WTC11 (cell line): Measurements from ENCODE around the gene CERS5. TPM values are rescaled to one million over a fixed set of nuclear protein-coding genes. Genes with fewer than 3 reads are reported as not detected.

Source experiments
- ATAC-seq: fragments of 200-7000 bp; cut with Tn5 transposase; 2 replicates; pipeline ENCODE4 v1.10.0; 2021; ENCODE audit warnings: mild to moderate bottlenecking, moderate library complexity
- CTCF ChIA-PET: fragments of 300-600 bp; sonication (Branson Sonifier 250); formaldehyde crosslinking; loops from one replicate; lab custom pipeline; 2021; ENCODE audit warnings: antibody characterized with exemption; lab: Charles Lee
- POLR2A ChIA-PET: fragments of 350-600 bp; sonication (Branson Sonifier 250); formaldehyde crosslinking; loops from one replicate; lab custom pipeline; 2021; ENCODE audit warnings: antibody characterized with exemption; lab: Charles Lee
- DNase-seq: peaks from one replicate; pipeline ENCODE4 v3.0.0; 2021; ENCODE audit warnings: low spot score
- H3K27ac Mint-ChIP-seq: 2 replicates; pipeline ENCODE4 v1.8.0; 2021; ENCODE audit warnings: mixed read lengths
- H3K27me3 Mint-ChIP-seq: 2 replicates; pipeline ENCODE4 v1.8.0; 2021; ENCODE audit warnings: low read depth, mild to moderate bottlenecking, moderate library complexity, mixed read lengths
- H3K36me3 Mint-ChIP-seq: 2 replicates; pipeline ENCODE4 v1.8.0; 2021; ENCODE audit warnings: mixed read lengths
- H3K4me1 Mint-ChIP-seq: 2 replicates; pipeline ENCODE4 v1.8.0; 2022; ENCODE audit warnings: mixed read lengths
- H3K4me3 Mint-ChIP-seq: 2 replicates; pipeline ENCODE4 v1.8.0; 2021; ENCODE audit warnings: mild to moderate bottlenecking, moderate library complexity, mixed read lengths
- H3K9me3 Mint-ChIP-seq: 2 replicates; pipeline ENCODE4 v1.8.0; 2021; ENCODE audit warnings: mixed read lengths
- AFF4 ChIP-seq: sonication (generic); formaldehyde crosslinking; IDR thresholded peaks from 2 replicates; pipeline ENCODE4 v1.8.1; 2023; ENCODE audit warnings: mild to moderate bottlenecking, missing genetic modification reagents, borderline replicate concordance
- ATF1 ChIP-seq: sonication (generic); formaldehyde crosslinking; IDR thresholded peaks from 2 replicates; pipeline ENCODE4 v1.8.1; 2023; ENCODE audit warnings: mild to moderate bottlenecking, moderate library complexity, missing genetic modification reagents
- CREM ChIP-seq: sonication (generic); formaldehyde crosslinking; IDR thresholded peaks from 2 replicates; pipeline ENCODE4 v1.8.1; 2022; ENCODE audit warnings: mild to moderate bottlenecking, missing genetic modification reagents, moderate library complexity
- FOXK1 ChIP-seq: sonication (generic); formaldehyde crosslinking; IDR thresholded peaks from 2 replicates; pipeline ENCODE4 v1.8.0; 2022; ENCODE audit warnings: mild to moderate bottlenecking, moderate library complexity, missing genetic modification reagents
- FOXP4 ChIP-seq: sonication (generic); formaldehyde crosslinking; IDR thresholded peaks from 2 replicates; pipeline ENCODE4 v1.8.0; 2022; ENCODE audit warnings: mild to moderate bottlenecking, missing genetic modification reagents
- GRHL2 ChIP-seq: fragments of 250-450 bp; sonication (Bioruptor Pico); IDR thresholded peaks from 2 replicates; pipeline ENCODE4 v1.8.0; 2022; ENCODE audit warnings: mild to moderate bottlenecking, moderate library complexity; ENCODE audit not compliant: insufficient replicate concordance, severe bottlenecking
- IRF1 ChIP-seq: sonication (generic); formaldehyde crosslinking; IDR thresholded peaks from 2 replicates; pipeline ENCODE4 v1.8.0; 2023; ENCODE audit warnings: missing genetic modification reagents
- MLX ChIP-seq: sonication (generic); formaldehyde crosslinking; IDR thresholded peaks from 2 replicates; pipeline ENCODE4 v1.8.1; 2023; ENCODE audit warnings: mild to moderate bottlenecking, missing genetic modification reagents, moderate library complexity
- ZNF138 ChIP-seq: sonication (generic); formaldehyde crosslinking; conservative IDR thresholded peaks from 2 replicates; pipeline ENCODE4 v1.8.1; 2022; ENCODE audit warnings: mild to moderate bottlenecking, moderate library complexity, missing genetic modification reagents
- ZNF416 ChIP-seq: fragments of 250-450 bp; sonication (Bioruptor Pico); IDR thresholded peaks from 2 replicates; pipeline ENCODE4 v1.9.0; 2021; ENCODE audit warnings: mild to moderate bottlenecking, inconsistent platforms
- ZNF423 ChIP-seq: fragments of 250-450 bp; sonication (Bioruptor Pico); IDR thresholded peaks from 2 replicates; pipeline ENCODE4 v2.1.2; 2022; ENCODE audit warnings: mild to moderate bottlenecking, moderate library complexity
- ZNF671 ChIP-seq: fragments of 250-450 bp; sonication (Bioruptor Pico); IDR thresholded peaks from 2 replicates; pipeline ENCODE4 v1.8.0; 2021; ENCODE audit warnings: mild to moderate bottlenecking
- total RNA-seq: library from RNA; stranded (reverse); gene quantifications from 3 replicates; pipeline ENCODE4 v1.2.3, GENCODE V29; 2021
- TF ChIP-seq, protein P1 (sequence below): sonication (generic); formaldehyde crosslinking; IDR thresholded peaks from 2 replicates; pipeline ENCODE4 v1.8.0; 2023; ENCODE audit warnings: mild to moderate bottlenecking, missing genetic modification reagents
- TF ChIP-seq, protein P2 (sequence below): sonication (generic); formaldehyde crosslinking; IDR thresholded peaks from 2 replicates; pipeline ENCODE4 v1.8.1; 2022; ENCODE audit warnings: missing genetic modification reagents, borderline replicate concordance

Gene CERS5
- total RNA-seq, 1 experiment from 2014 or later, result 55.8 TPM

GRCh38 chr12:50197297-50197727 lies 30.1 kb upstream of the CERS5 start (continued):
- TF ChIP-seq FOXP4 (CRISPR knock-in tag), result no peak
- no peak for TF ChIP-seq ZNF423 (CRISPR knock-in tag)
- no peak for TF ChIP-seq ATF1 (CRISPR knock-in tag)
- TF ChIP-seq ZNF416 (CRISPR knock-in tag), result no peak
- TF ChIP-seq CREM (CRISPR knock-in tag), result no peak
- TF ChIP-seq GRHL2 (CRISPR knock-in tag), result no peak
- TF ChIP-seq ZNF138 (CRISPR knock-in tag), result no peak
- TF ChIP-seq ZNF671 (CRISPR knock-in tag), result no peak
- TF ChIP-seq FOXK1 (CRISPR knock-in tag), result no peak

GRCh38 chr12:50196537-50196936 lies 29.4 kb upstream of the CERS5 start:
- ChIA-PET POLR2A (interaction anchor here (0.7 kb wide), 1 partner anchor 118 kb away, joined by 5 read pairs; no protein-coding TSS in a partner anchor), CTCF (no interaction called here)
- Mint-ChIP-seq H3K27ac (no peak overlapping the region), H3K36me3 (peaks cover 42% of the 10 kb centered on the region), H3K4me3 (no peak overlapping the region), H3K4me1 (no peaks in the 10 kb centered on the region), H3K9me3 (no peaks in the 10 kb centered on the region), H3K27me3 (no peaks in the 10 kb centered on the region)
- no peak for DNase-seq
- ATAC-seq, result no peak
- no peak for TF ChIP-seq MLX (CRISPR knock-in tag)

DNA sequence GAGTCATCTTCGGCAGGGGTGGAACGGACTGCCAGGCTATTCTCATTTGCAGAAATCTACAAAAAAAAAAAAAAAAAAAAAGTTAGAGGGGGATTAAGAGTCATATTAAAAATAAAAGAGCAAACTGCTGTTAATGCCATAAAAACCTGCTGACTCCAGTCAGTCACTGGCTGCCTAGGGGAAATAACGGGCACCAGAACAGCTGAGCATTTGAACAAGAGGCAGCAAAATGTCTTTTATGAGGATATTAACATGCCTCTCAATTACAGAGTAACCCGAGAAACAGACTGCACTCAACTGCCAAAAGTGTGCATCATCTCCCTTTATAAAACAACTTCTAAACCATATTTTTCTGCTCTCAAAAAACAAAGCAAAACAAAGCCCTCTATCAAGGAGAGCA lies 28.7 kb upstream of the CERS5 start:
- H3K4me3 Mint-ChIP-seq, result no peak overlapping the region
- POLR2A ChIA-PET, result no interaction called here
- H3K27ac Mint-ChIP-seq, result no peak overlapping the region
- TF ChIP-seq, protein P1, sequence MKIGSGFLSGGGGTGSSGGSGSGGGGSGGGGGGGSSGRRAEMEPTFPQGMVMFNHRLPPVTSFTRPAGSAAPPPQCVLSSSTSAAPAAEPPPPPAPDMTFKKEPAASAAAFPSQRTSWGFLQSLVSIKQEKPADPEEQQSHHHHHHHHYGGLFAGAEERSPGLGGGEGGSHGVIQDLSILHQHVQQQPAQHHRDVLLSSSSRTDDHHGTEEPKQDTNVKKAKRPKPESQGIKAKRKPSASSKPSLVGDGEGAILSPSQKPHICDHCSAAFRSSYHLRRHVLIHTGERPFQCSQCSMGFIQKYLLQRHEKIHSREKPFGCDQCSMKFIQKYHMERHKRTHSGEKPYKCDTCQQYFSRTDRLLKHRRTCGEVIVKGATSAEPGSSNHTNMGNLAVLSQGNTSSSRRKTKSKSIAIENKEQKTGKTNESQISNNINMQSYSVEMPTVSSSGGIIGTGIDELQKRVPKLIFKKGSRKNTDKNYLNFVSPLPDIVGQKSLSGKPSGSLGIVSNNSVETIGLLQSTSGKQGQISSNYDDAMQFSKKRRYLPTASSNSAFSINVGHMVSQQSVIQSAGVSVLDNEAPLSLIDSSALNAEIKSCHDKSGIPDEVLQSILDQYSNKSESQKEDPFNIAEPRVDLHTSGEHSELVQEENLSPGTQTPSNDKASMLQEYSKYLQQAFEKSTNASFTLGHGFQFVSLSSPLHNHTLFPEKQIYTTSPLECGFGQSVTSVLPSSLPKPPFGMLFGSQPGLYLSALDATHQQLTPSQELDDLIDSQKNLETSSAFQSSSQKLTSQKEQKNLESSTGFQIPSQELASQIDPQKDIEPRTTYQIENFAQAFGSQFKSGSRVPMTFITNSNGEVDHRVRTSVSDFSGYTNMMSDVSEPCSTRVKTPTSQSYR, result no peak
- TF ChIP-seq MLX (CRISPR knock-in tag), result no peak
- TF ChIP-seq AFF4 (CRISPR knock-in tag), result no peak
- no peak for TF ChIP-seq IRF1 (CRISPR knock-in tag)
- TF ChIP-seq, protein P2, sequence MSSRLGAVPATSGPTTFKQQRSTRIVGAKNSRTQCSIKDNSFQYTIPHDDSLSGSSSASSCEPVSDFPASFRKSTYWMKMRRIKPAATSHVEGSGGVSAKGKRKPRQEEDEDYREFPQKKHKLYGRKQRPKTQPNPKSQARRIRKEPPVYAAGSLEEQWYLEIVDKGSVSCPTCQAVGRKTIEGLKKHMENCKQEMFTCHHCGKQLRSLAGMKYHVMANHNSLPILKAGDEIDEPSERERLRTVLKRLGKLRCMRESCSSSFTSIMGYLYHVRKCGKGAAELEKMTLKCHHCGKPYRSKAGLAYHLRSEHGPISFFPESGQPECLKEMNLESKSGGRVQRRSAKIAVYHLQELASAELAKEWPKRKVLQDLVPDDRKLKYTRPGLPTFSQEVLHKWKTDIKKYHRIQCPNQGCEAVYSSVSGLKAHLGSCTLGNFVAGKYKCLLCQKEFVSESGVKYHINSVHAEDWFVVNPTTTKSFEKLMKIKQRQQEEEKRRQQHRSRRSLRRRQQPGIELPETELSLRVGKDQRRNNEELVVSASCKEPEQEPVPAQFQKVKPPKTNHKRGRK (CRISPR knock-in tag), result no peak
- no peak for DNase-seq
- H3K4me1 Mint-ChIP-seq, result no peaks in the 10 kb centered on the region
- H3K36me3 Mint-ChIP-seq, result peaks cover 35% of the 10 kb centered on the region
- H3K9me3 Mint-ChIP-seq, result no peaks in the 10 kb centered on the region
- no peaks in the 10 kb centered on the region for H3K27me3 Mint-ChIP-seq
- CTCF ChIA-PET, result no interaction called here
- no peak for ATAC-seq
